GM12878 (cell line): ENCODE results near the gene OXCT1. TPM values are rescaled to one million over a fixed set of nuclear protein-coding genes. Genes with fewer than 3 reads are reported as not detected.

Experiments
- ATAC-seq: fragments of 200-7000 bp; cut with Tn5 transposase; 3 replicates; pipeline ENCODE4 v1.9.1; 2020; ENCODE audit warnings: mild to moderate bottlenecking, moderate library complexity
- BruUV-seq: library from RNA; stranded (reverse); fragments of 400-500 nt; replicated peaks from 2 replicates; lab custom pipeline; 2021; lab: Mats Ljungman, UMichigan
- CTCF ChIA-PET: fragments of 300-600 bp; sonication (Branson Sonifier 250); formaldehyde crosslinking; extraction: SDS; loops from one replicate; lab custom pipeline; 2021; ENCODE audit warnings: inconsistent platforms; lab: Yijun Ruan, JAX
- POLR2A ChIA-PET: fragments of 350-600 bp; formaldehyde crosslinking; extraction: SDS; loops from one replicate; lab custom pipeline; 2021; ENCODE audit warnings: inconsistent platforms; lab: Charles Lee
- RAD21 ChIA-PET: fragments of 300-600 bp; sonication (Branson Sonifier 250); formaldehyde crosslinking; loops from one replicate; lab custom pipeline; 2023; ENCODE audit warnings: antibody characterized with exemption; ENCODE audit not compliant: unreplicated experiment; lab: Charles Lee
- SMC1A ChIA-PET: fragments of 300-600 bp; sonication (Branson Sonifier 250); formaldehyde crosslinking; loops from one replicate; lab custom pipeline; 2023; ENCODE audit not compliant: unreplicated experiment, uncharacterized antibody; lab: Charles Lee
- DNase-seq: peaks from one replicate; pipeline ENCODE4 v3.0.0-alpha.2; 2011; ENCODE audit warnings: low read depth, low spot score
- FAIRE-seq: peaks from 3 replicates; lab custom pipeline; 2011; peaks lifted over from hg19 to GRCh38; lab: Jason Lieb, UNC
- H2AFZ ChIP-seq: 2 replicates; pipeline ENCODE4 v1.6.0; 2011; ENCODE audit warnings: low read depth, low read length, control low read depth; ENCODE audit not compliant: control insufficient read depth
- H3K27ac ChIP-seq: 2 replicates; pipeline ENCODE4 v1.5.1; 2011; ENCODE audit warnings: control low read depth; ENCODE audit not compliant: control insufficient read depth, insufficient read depth
- H3K27me3 ChIP-seq, 2 experiments: replicated peaks in 1 of 2; 2 replicates each; pipeline versions ENCODE4 v1.6.0 to v1.6.1; 2011; ENCODE audit warnings: low read length in 1 of 2; ENCODE audit not compliant: control insufficient read depth in 2 of 2, insufficient read depth in 2 of 2
- H3K36me3 ChIP-seq, 2 experiments: 2 replicates each; pipeline ENCODE4 v1.5.1; 2011; ENCODE audit warnings: low read length in 1 of 2; ENCODE audit not compliant: control insufficient read depth in 2 of 2, insufficient read depth in 2 of 2
- H3K4me1 ChIP-seq: 2 replicates; pipeline ENCODE4 v1.6.1; 2011; ENCODE audit warnings: mild to moderate bottlenecking, low read length, moderate library complexity, mixed read lengths; ENCODE audit not compliant: control insufficient read depth, insufficient read depth
- H3K4me2 ChIP-seq: 2 replicates; pipeline ENCODE4 v1.6.0; 2011; ENCODE audit warnings: control low read depth; ENCODE audit not compliant: control insufficient read depth, insufficient read depth
- H3K4me3 ChIP-seq: fragments of 200-600 bp; sonication (generic); 2 replicates; pipeline ENCODE4 v1.5.1; 2016
- H3K79me2 ChIP-seq: 2 replicates; pipeline ENCODE4 v1.6.0; 2011; ENCODE audit warnings: low read length; ENCODE audit not compliant: control insufficient read depth, insufficient read depth
- H3K9ac ChIP-seq: 2 replicates; pipeline ENCODE4 v1.8.0; 2011; ENCODE audit warnings: low read length, control low read depth, mixed read lengths; ENCODE audit not compliant: control insufficient read depth, insufficient read depth
- H3K9me3 ChIP-seq: replicated peaks from 3 replicates; pipeline ENCODE4 v1.5.1; 2011; ENCODE audit warnings: mild to moderate bottlenecking, low read length; ENCODE audit not compliant: control insufficient read depth, insufficient read depth
- H4K20me1 ChIP-seq: 2 replicates; pipeline ENCODE4 v1.6.0; 2011; ENCODE audit not compliant: control insufficient read depth, insufficient read depth
- CEBPZ ChIP-seq: fragments of 150-350 bp; IDR thresholded peaks from 2 replicates; pipeline ENCODE4 v1.6.1; 2016; ENCODE audit warnings: low read depth, low read length
- CTCF ChIP-seq, 3 experiments: IDR thresholded peaks in 2 of 3; conservative IDR thresholded peaks in 1 of 3; 2 replicates each; pipeline ENCODE4 v1.5.1; 2011; ENCODE audit warnings: low read depth in 3 of 3, low read length in 3 of 3, mild to moderate bottlenecking in 3 of 3, control low read depth in 2 of 3, moderate library complexity in 2 of 3, inconsistent platforms in 1 of 3, mixed read lengths in 1 of 3; ENCODE audit not compliant: control insufficient read depth in 2 of 3, insufficient read depth in 1 of 3; ENCODE audit errors: extremely low read depth in 1 of 3
- MAX ChIP-seq: IDR thresholded peaks from 2 replicates; pipeline ENCODE4 v1.6.1; 2012; ENCODE audit warnings: low read depth, low read length, improper control_type of control experiment
- MXI1 ChIP-seq: fragments of 150-350 bp; IDR thresholded peaks from 2 replicates; pipeline ENCODE4 v1.6.1; 2011; ENCODE audit warnings: low read depth, mild to moderate bottlenecking, inconsistent platforms, low read length, improper control_type of control experiment
- RAD21 ChIP-seq: IDR thresholded peaks from 2 replicates; pipeline ENCODE4 v1.6.1; 2011; ENCODE audit warnings: mild to moderate bottlenecking, low read depth, low read length, moderate library complexity; ENCODE audit not compliant: insufficient read depth
- RELA ChIP-seq: fragments of 450-650 bp; IDR thresholded peaks from 2 replicates; pipeline ENCODE4 v1.8.0; 2014; ENCODE audit warnings: borderline replicate concordance; ENCODE audit not compliant: partially characterized antibody
- ZNF592 ChIP-seq: fragments of 450-650 bp; IDR thresholded peaks from 2 replicates; pipeline ENCODE4 v1.6.1; 2017; ENCODE audit warnings: mild to moderate bottlenecking, moderate library complexity
- ZNF622 ChIP-seq: fragments of 450-650 bp; IDR thresholded peaks from 2 replicates; pipeline ENCODE4 v1.6.1; 2017; ENCODE audit warnings: mild to moderate bottlenecking, inconsistent platforms
- WGBS: methylation state at CpG from one replicate; pipeline ENCODE4 v1.1.6; 2016; ENCODE audit warnings: low lambda C conversion rate; ENCODE audit not compliant: insufficient replicate concordance, insufficient coverage; ENCODE audit errors: missing lambda C conversion rate; 5-methylcytosine and 5-hydroxymethylcytosine counted together
- in situ Hi-C: fragments of 300-500 bp; cut with MboI; formaldehyde crosslinking; loops from 9 replicates; pipeline ENCODE4 v1.14.3; 2018; ENCODE audit warnings: mixed read lengths
- intact Hi-C: fragments of 100-400 bp; cut with micrococcal nuclease; formaldehyde crosslinking; loops from one replicate; pipeline ENCODE4 v1.14.2; 2022; ENCODE audit not compliant: unreplicated experiment
- polyA plus RNA-seq, 11 experiments: library from polyadenylated mRNA; depleted of rRNA in 4 of 11; unstranded in 6 of 11; stranded (reverse) in 5 of 11; fragments of >200 nt; fragmentation: Nextera tagmentation in 4 of 11; fragmentation: Illumina TruSeq in 1 of 11; extraction: Ambion mirVana in 4 of 11; extraction: Trizol in 1 of 11; gene quantifications; 1 replicate in 1 of 11; 2 replicates in 10 of 11; pipeline versions ENCODE4 v1.2.1 to v1.2.3, GENCODE V29; 2011 to 2016; ENCODE audit warnings: inconsistent platforms in 2 of 11, missing spikeins in 2 of 11, low read depth in 1 of 11
- total RNA-seq, 4 experiments: library from RNA; depleted of rRNA in 3 of 4; stranded (reverse); fragments of >200 nt in 3 of 4; fragmentation: Illumina TruSeq in 1 of 4; extraction: Trizol in 1 of 4; gene quantifications; 2 replicates each; pipeline versions ENCODE4 v1.2.1 to v1.2.3, GENCODE V29; 2013 to 2021

OXCT1 gene
- total and polyA plus RNA-seq, 10 of the 15 experiments (the other 5 are each of a cell fraction or from before 2014, with no cell fraction given), result 46.9 to 103 (median 70.5) TPM

- TF ChIP-seq ZNF592 (no peak), CEBPZ (no peak), MXI1 (no peak)
Measured at GRCh38 chr5:41785061-41785460, 85.2 kb downstream of the OXCT1 start (continued).

GRCh38 chr5:41778410-41778809 lies 91.8 kb downstream of the OXCT1 start:
- FAIRE-seq, result peak; percentile 85
- in situ Hi-C loops, result no loop called here
- TF ChIP-seq RAD21 (no peak), MAX (no peak), CTCF (IDR thresholded peaks at IDR 0.05 in 2 of 3, conservative IDR thresholded peaks at IDR 0.05 in 1 of 3; ENCODE audit: control insufficient read depth in 2 of 3, extremely low read depth in 1 of 3, insufficient read depth in 1 of 3, low read depth in 3 of 3, low read length in 3 of 3) (no peak), RELA (no peak), ZNF622 (no peak)

More at GRCh38 chr5:41778410-41778809, 91.8 kb downstream of the OXCT1 start:
- Histone ChIP-seq H3K27me3 (no peaks in the 10 kb centered on the region), H3K4me3 (no peak overlapping the region), H3K9me3 (no peaks in the 10 kb centered on the region), H3K36me3 (peaks cover 0 to 2% of the 10 kb centered on the region in 2 experiments; a peak in 1 of 4 replicates), H3K79me2 (no peaks in the 10 kb centered on the region), H3K4me2 (no peak overlapping the region), H3K4me1 (no peaks in the 10 kb centered on the region), H3K9ac (no peak overlapping the region), H2AFZ (no peak overlapping the region), H3K27ac (no peak overlapping the region), H4K20me1 (no peaks in the 10 kb centered on the region)
- intact Hi-C loops, result no loop called here
- no peak for DNase-seq
- POLR2A ChIA-PET, result no interaction called here
- SMC1A ChIA-PET, result interaction anchor here (1.0 to 2.1 kb wide), 6 partner anchors 8 to 31 kb away, joined by 3 to 9 read pairs (median 3); no protein-coding TSS in a partner anchor
- no TSS peak for BruUV-seq
- 100% methylated on average over 3 of the region's 3 CpGs for WGBS
- CTCF ChIA-PET, result interaction anchor here (1.0 to 1.8 kb wide), 6 partner anchors 24 to 276 kb away, joined by 3 to 6 read pairs (median 4); no protein-coding TSS in a partner anchor
- RAD21 ChIA-PET, result interaction anchor here (0.9 to 1.3 kb wide), 2 partner anchors 8 to 125 kb away, joined by 3 read pairs; partner anchors contain the start of gene RIMOC1
- ATAC-seq, result no peak
